Purkinje cell (primary cell): ENCODE results near the gene MCM3. TPM values are rescaled to one million over a fixed set of nuclear protein-coding genes. Genes with fewer than 3 reads are reported as not detected.

ENCODE experiments used
- polyA plus RNA-seq: library from polyadenylated mRNA; unstranded; fragments of >200 nt; fragmentation: Nextera tagmentation; gene quantifications from 2 replicates; pipeline ENCODE4 v1.2.1, GENCODE V29; 2014

MCM3 gene
- 11.9 and 15.0 TPM in 2 replicates for polyA plus RNA-seq

GRCh38 chr6:52284460-52285176, at the start of gene MCM3:
MCM3 (minus strand) TSS chr6:52284742; CDS start chr6:52284674, 68 bp downstream.

GRCh38 chr6:52244400-52244799, 40.1 kb downstream of the MCM3 start, which contains the start of gene IL17F:
IL17F (minus strand) TSS chr6:52244500; CDS start chr6:52244429, 71 bp downstream.

Other genes starting within 250 kb of the MCM3 start
- 0.04 TPM in 1 of 2 replicates, not detected in the other for gene PKHD1, start 197.1 kb downstream of the MCM3 start, polyA plus RNA-seq
- not detected in 2 replicates for gene IL17A, start 98.4 kb downstream of the MCM3 start, polyA plus RNA-seq
- gene IL17F, start 40.2 kb downstream of the MCM3 start, polyA plus RNA-seq, result 7.1 and 12.9 TPM in 2 replicates
- 15.3 and 18.2 TPM in 2 replicates for gene PAQR8, start 77.4 kb upstream of the MCM3 start, polyA plus RNA-seq
- gene EFHC1, start 135.6 kb upstream of the MCM3 start, polyA plus RNA-seq, result 17.9 and 34.6 TPM in 2 replicates